Erythroblast (primary cell): ENCODE measurements around the gene SH3D19.
A peak's percentile ranks its signal among the peaks of the same experiment; 100 is the strongest.

Experiments used
- DNase-seq, 2 experiments: peaks; one replicate each; lab custom pipeline; 2025; lab: John Stamatoyannopoulos, UW
- GATA1 ChIP-seq: IDR thresholded peaks from 2 replicates; pipeline ENCODE4 v1.6.1; 2011; ENCODE audit warnings: low read depth, mild to moderate bottlenecking, control low read depth, low read length, moderate library complexity
- POLR2A ChIP-seq: IDR thresholded peaks from 2 replicates; pipeline ENCODE4 v1.6.1; 2011; ENCODE audit warnings: mild to moderate bottlenecking, low read length

Gene SH3D19

DNA sequence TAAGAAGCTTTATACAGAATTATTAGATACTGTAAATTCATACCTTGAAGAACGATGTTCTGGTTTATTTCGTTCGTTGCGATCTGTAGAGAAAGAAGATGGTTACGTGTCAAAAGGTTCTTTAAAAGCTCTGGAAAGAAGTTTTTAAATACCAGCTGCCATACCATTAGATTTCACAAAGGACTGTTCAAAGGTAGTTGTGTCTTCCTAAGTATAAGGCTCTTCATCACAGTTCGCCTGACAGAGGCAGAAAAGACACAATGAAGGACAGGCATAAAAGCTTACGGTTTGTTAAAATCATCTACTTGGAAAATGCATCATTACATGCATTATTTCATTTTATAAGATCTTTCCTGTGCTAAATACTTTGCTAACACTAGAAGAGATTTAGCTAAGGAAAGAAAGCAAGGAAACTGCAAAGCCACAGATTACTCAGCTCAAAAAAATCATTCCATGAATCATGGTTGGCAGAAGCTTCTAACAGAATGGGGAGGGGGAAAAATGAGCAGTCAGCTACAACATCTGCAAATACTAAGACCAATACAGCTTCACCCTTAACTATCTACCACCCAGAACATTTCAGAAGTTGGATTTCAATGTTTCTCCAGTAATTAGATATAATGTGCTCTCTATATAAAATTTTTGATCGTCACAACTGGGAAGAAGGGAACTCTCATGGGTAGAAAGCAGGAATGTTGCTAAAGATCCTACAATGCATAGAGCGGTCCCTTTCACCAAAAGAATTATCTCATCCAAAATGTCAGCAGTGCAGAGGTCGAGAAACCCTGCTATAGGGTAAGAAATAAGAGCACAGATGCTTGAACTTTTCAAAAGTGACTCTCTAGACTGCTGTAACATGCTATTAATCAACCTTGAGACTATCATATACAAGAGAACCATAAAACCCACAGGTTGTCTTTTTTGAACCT lies 99.1 kb downstream of the SH3D19 start:
- no peak for TF ChIP-seq GATA1
- TF ChIP-seq POLR2A: no peak
- no peak for DNase-seq

DNA sequence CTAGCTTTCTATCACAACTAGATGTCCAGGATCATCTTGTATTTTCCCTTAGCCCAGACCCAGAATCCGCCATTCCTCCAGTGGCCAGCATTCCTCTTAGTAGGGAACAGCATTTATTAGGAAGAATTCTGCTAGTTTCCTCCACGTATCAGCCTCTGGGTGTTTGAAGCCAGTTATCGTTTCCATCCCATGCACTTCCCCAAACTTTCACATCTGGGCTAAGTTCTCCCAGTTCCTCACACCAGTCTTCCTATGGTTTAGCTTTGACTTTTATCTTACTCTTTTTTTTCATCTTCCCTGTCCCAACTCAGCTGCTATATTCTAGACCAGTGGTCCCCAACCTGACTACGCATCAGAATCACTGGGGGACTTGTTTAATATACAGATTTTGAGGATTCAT lies 101.9 kb downstream of the SH3D19 start:
- TF ChIP-seq POLR2A (no peak), GATA1 (no peak)
- no peak for DNase-seq

GRCh38 chr4:151219948-151220347 lies 105.5 kb downstream of the SH3D19 start:
- DNase-seq: no peak
- no peak for TF ChIP-seq GATA1
- TF ChIP-seq POLR2A: no peak

GRCh38 chr4:151219091-151219490 lies 106.3 kb downstream of the SH3D19 start:
- TF ChIP-seq GATA1 (no peak), POLR2A (no peak)
- no peak for DNase-seq

- no peak for DNase-seq
- TF ChIP-seq GATA1 (no peak), POLR2A (no peak)
These were observed 107.1 kb downstream of the SH3D19 start for GRCh38 chr4:151218343-151218742.

GRCh38 chr4:151217326-151217725 lies 108.1 kb downstream of the SH3D19 start:
- no peak for DNase-seq
- TF ChIP-seq GATA1 (no peak), POLR2A (no peak)

- peak; percentile 4 to 20 for DNase-seq
- TF ChIP-seq GATA1: no peak
- TF ChIP-seq POLR2A: no peak
These were observed 110.1 kb downstream of the SH3D19 start for GRCh38 chr4:151215295-151215694.

GRCh38 chr4:151207868-151208267 lies 117.5 kb downstream of the SH3D19 start:
- TF ChIP-seq POLR2A: no peak
- no peak for TF ChIP-seq GATA1
- no peak for DNase-seq

DNA sequence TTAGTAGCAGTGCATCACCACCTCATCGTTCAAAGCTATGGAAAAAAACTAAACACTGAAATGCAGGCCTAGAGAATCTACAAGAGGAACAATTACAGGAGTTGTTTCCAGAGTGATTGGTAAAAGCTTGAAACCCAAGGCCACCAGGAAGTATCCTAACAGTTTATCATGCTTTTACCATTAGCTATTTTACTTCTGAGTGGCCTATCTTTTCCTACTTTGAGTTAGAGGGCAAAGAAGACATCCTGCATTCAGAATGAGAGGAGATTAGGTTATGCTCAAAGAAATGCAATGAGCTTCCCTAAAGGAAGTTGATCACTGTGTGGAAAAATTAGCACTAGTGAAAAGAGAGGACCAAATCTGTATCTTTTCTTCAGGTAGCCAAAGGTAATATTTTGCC lies 118.2 kb downstream of the SH3D19 start:
- no peak for DNase-seq
- no peak for TF ChIP-seq POLR2A
- no peak for TF ChIP-seq GATA1

GRCh38 chr4:151206241-151207005 lies 119.0 kb downstream of the SH3D19 start:
- DNase-seq: no peak
- TF ChIP-seq GATA1 (no peak), POLR2A (no peak)

DNA sequence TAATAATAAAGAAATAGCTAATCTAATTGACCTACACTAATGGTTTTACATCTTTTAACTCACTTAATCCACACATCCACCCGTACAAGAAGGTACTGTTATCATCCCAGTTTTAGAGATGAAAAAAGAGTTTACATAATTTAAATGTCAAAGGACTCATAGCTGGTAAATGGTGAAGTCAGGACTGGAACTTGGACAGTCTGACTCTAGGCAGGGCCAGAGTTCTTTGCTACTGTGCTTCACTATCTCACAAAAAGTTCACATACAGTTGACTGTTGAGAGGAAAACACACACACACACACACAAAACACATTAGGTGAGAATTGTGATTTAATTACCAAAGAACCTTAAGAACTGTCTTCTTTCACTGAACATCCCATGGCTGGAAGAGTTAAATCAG lies 119.7 kb downstream of the SH3D19 start:
- no peak for DNase-seq
- TF ChIP-seq GATA1: no peak
- TF ChIP-seq POLR2A: no peak

DNA sequence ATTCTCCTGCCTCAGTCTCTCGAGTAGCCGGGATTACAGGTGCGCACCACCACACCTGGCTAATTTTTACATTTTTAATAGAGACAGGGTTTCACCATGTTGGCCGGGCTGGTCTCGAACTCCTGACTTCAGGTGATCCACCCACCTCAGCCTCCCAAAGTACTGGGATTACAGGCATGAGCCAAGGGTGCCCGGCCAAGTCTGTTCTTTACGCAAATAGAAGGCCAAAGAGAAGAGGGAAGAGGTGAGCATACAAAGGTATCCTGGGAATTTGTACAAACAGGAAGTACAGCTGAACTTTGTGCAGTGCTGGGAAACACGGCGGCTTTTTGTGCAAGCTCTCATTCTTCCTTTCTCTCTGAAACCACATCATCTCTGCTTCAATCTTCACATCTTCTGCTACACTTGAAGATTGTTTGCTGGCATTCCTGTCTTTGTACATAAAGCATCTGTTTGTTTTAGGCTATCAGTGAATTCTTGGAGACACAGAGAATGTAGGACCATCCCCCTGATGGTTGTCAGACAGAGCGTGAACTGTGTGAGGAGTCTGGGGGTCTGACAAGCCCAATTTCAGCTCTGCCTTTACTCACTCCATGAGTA lies 120.4 kb downstream of the SH3D19 start:
- TF ChIP-seq POLR2A (no peak), GATA1 (no peak)
- no peak for DNase-seq

- DNase-seq: no peak
- no peak for TF ChIP-seq POLR2A
- TF ChIP-seq GATA1: no peak
These were observed 122.5 kb downstream of the SH3D19 start for GRCh38 chr4:151202851-151203455.
